T-cell (primary cell): ENCODE results near the gene KCNJ10. TPM values are rescaled to one million over a fixed set of nuclear protein-coding genes. Genes with fewer than 3 reads are reported as not detected.

Source experiments
- ATAC-seq, 4 experiments: fragments of 200-7000 bp in 3 of 4; fragments of 150-1000 bp in 1 of 4; cut with Tn5 transposase; replicated peaks in 1 of 4; 1 replicate in 3 of 4; 2 replicates in 1 of 4; pipeline ENCODE4 v1.10.0; 2021; ENCODE audit warnings: moderate library complexity in 3 of 4, mild to moderate bottlenecking in 2 of 4, moderate number of reproducible peaks in 1 of 4
- CTCF ChIA-PET, 2 donors: fragments of 300-600 bp; sonication (Branson Sonifier 250); formaldehyde crosslinking; loops; one replicate each; lab custom pipeline; 2022; ENCODE audit warnings: antibody characterized with exemption in 2 of 2; lab: Charles Lee
- POLR2A ChIA-PET, 2 donors: fragments of 300-600 bp; sonication (Branson Sonifier 250); formaldehyde crosslinking; loops; one replicate each; lab custom pipeline; 2022; ENCODE audit warnings: antibody characterized with exemption in 2 of 2; lab: Charles Lee
- DNase-seq, 35 experiments: peaks; one replicate each; pipeline versions ENCODE4 v3.0.0 to v3.0.0-alpha.2; 2013 to 2023
- H3K27ac ChIP-seq: one replicate; pipeline ENCODE4 v1.5.1; 2013; ENCODE audit warnings: low read length
- H3K27me3 ChIP-seq, 2 experiments: replicated peaks in 1 of 2; 1 replicate in 1 of 2; 2 replicates in 1 of 2; pipeline versions ENCODE4 v1.6.1 to v1.7.0; 2013; ENCODE audit warnings: low read length in 1 of 2, mixed read lengths in 1 of 2; ENCODE audit not compliant: control insufficient read depth in 2 of 2, insufficient read depth in 2 of 2; ENCODE audit errors: extremely low read depth in 1 of 2
- H3K36me3 ChIP-seq, 2 donors: 1 replicate in 1 of 2; 2 replicates in 1 of 2; pipeline versions ENCODE4 v1.6.1 to v1.7.0; 2013; ENCODE audit warnings: low read length in 1 of 2; ENCODE audit not compliant: control insufficient read depth in 2 of 2, insufficient read depth in 1 of 2; ENCODE audit errors: extremely low read depth in 1 of 2
- H3K4me1 ChIP-seq, 2 experiments: 1 replicate in 1 of 2; 2 replicates in 1 of 2; pipeline versions ENCODE4 v1.6.1 to v1.7.0; 2013; ENCODE audit warnings: low read length in 2 of 2, mixed read lengths in 1 of 2; ENCODE audit not compliant: insufficient read depth in 2 of 2, control insufficient read depth in 1 of 2; ENCODE audit errors: extremely low read depth in 1 of 2
- H3K4me3 ChIP-seq, 2 donors: 1 replicate in 1 of 2; 2 replicates in 1 of 2; pipeline versions ENCODE4 v1.5.1 to v1.7.0; 2013; ENCODE audit warnings: mild to moderate bottlenecking in 2 of 2, low read length in 1 of 2, moderate library complexity in 1 of 2; ENCODE audit not compliant: control insufficient read depth in 1 of 2; ENCODE audit errors: extremely low read depth in 1 of 2
- H3K9me3 ChIP-seq: 2 replicates; pipeline ENCODE4 v1.7.0; 2013
- H3K27ac Mint-ChIP-seq, 2 donors: one replicate each; pipeline ENCODE4 v1.8.0; 2020 to 2021; ENCODE audit warnings: mild to moderate bottlenecking in 2 of 2, mixed read lengths in 2 of 2
- H3K27me3 Mint-ChIP-seq, 2 donors: one replicate each; pipeline ENCODE4 v1.8.0; 2021 to 2022; ENCODE audit warnings: mixed read lengths in 2 of 2
- H3K36me3 Mint-ChIP-seq: one replicate; pipeline ENCODE4 v1.8.0; 2021; ENCODE audit warnings: mixed read lengths
- H3K4me1 Mint-ChIP-seq, 3 donors: one replicate each; pipeline ENCODE4 v1.8.0; 2020 to 2022; ENCODE audit warnings: mixed read lengths in 3 of 3, mild to moderate bottlenecking in 1 of 3
- H3K4me3 Mint-ChIP-seq, 3 donors: one replicate each; pipeline ENCODE4 v1.8.0; 2020 to 2022; ENCODE audit warnings: mild to moderate bottlenecking in 3 of 3, mixed read lengths in 3 of 3, moderate library complexity in 3 of 3
- H3K9me3 Mint-ChIP-seq, 3 donors: one replicate each; pipeline ENCODE4 v1.8.0; 2020 to 2022; ENCODE audit warnings: mixed read lengths in 3 of 3
- whole genome bisulfite sequencing: methylation state at CpG from one replicate; pipeline ENCODE4 v1.1.5; 2013; ENCODE audit warnings: missing lambda C conversion rate; ENCODE audit not compliant: insufficient coverage; 5-methylcytosine and 5-hydroxymethylcytosine counted together
- total RNA-seq, 35 experiments: library from RNA in 6 of 35; stranded (reverse) in 6 of 35; fragments of 120-200 nt in 1 of 35; gene quantifications; one replicate each; pipeline versions ENCODE4 v1.2.1 to v1.2.4 and lab custom pipeline; 2013 to 2026

The KCNJ10 gene
- total RNA-seq, 5 donors from 2014 or later (not counting 1 experiment from before 2014, with no cell fraction given) = 0.22 TPM; not detected in 4

DNA sequence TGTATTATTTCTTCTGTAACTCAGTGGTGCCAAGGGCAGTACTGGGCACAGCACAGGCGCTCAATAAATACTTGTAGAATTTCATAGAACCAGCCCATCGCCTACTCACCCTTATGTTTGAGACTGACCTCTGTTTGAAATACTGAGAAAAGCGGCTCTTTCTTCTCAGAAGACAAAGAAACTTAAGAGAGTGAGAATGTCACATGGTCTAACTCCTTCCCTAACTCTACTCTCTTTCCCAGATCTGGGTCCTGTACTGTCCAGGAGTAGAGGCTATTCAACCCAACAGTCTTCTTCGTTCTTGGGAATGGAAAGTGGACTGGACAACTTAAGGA lies 24.3 kb upstream of the KCNJ10 start:
- DNase-seq (no peak), ATAC-seq (no peak)
- Mint-ChIP-seq H3K27me3 (no peaks in the 10 kb centered on the region), H3K4me1 (peaks cover 43 to 48% (median 44%) of the 10 kb centered on the region in 3 donors), H3K9me3 (no peaks in the 10 kb centered on the region), H3K36me3 (peaks cover 17% of the 10 kb centered on the region), H3K27ac (no peak overlapping the region), H3K4me3 (no peak overlapping the region)
- H3K27ac ChIP-seq = no peak overlapping the region
- POLR2A ChIA-PET = no interaction called here
- no peaks in the 10 kb centered on the region for H3K9me3 ChIP-seq
- WGBS = no CpG with 5 or more reads among the region's 4 CpGs
- no peak overlapping the region for H3K4me3 ChIP-seq
- peaks cover 13 to 63% of the 10 kb centered on the region in 2 donors for H3K36me3 ChIP-seq
- H3K27me3 ChIP-seq = no peaks in the 10 kb centered on the region
- CTCF ChIA-PET = no interaction called here
- peaks cover 12 to 49% of the 10 kb centered on the region in 2 experiments for H3K4me1 ChIP-seq

DNA sequence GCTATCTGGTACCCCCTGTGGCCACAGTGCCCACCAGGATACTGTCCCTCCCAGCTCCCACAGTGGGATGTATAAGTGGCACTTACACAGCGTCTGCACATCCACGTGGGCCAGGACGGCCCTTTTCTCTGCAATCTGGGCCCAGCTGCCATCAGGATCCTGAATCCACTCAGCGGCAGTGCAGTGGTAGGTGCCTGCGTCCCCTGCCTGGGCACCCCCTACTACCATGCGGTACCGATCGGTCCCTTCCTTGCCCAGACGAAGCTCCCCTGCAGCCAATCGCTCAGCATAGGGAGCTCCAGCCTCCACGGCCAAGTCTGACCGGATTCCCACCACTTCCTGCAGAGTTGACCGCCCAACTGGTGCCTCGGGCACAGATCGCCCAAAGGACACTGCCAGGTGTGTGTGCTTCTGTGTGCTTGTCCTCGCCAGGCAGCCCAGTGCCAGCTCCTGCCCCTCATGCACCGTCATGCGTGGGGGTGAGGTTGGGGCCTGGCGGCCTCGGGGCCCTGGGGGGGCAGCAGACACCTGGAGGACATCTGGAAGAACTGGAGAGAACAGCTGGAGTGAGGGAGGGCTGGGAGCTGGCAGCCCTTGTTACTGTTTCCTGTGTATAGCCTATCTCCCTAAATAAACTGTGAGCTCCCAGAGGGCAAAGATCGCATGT lies 23.8 kb upstream of the KCNJ10 start:
- no peak overlapping the region for H3K4me3 ChIP-seq
- peaks cover 12 to 45% of the 10 kb centered on the region in 2 experiments for H3K4me1 ChIP-seq
- DNase-seq = no peak
- H3K36me3 Mint-ChIP-seq = peaks cover 22% of the 10 kb centered on the region
- POLR2A ChIA-PET = no interaction called here
- no peaks in the 10 kb centered on the region for H3K9me3 Mint-ChIP-seq
- H3K4me1 Mint-ChIP-seq = peaks cover 40 to 46% (median 46%) of the 10 kb centered on the region in 3 donors
- CTCF ChIA-PET = no interaction called here
- H3K4me3 Mint-ChIP-seq = no peak overlapping the region
- H3K27ac ChIP-seq = no peak overlapping the region
- WGBS = 95% methylated on average over 21 of the region's 21 CpGs
- H3K9me3 ChIP-seq = no peaks in the 10 kb centered on the region
- no peaks in the 10 kb centered on the region for H3K27me3 Mint-ChIP-seq
- H3K27ac Mint-ChIP-seq = no peak overlapping the region
- ATAC-seq = no peak
- H3K36me3 ChIP-seq = peaks cover 13 to 67% of the 10 kb centered on the region in 2 donors
- H3K27me3 ChIP-seq = no peaks in the 10 kb centered on the region

DNA sequence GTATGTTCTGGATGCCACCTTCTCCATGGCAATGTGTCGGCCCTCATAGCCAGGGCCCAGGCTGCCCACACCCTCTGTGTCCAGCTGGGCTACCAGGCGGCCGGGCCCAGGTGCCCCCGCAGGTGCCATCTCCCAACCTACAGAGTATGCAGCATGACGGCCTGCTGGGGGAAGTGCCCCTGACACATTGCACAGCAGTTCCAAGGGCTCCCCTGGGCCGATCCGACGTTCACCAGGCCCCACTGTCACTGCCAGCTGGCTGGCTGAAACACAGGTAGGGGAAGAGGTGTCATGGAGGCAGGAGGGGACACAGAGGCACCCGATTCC lies 23.1 kb upstream of the KCNJ10 start:
- H3K4me3 Mint-ChIP-seq = no peak overlapping the region
- peaks cover 12 to 43% of the 10 kb centered on the region in 2 experiments for H3K4me1 ChIP-seq
- peaks cover 13 to 74% of the 10 kb centered on the region in 2 donors for H3K36me3 ChIP-seq
- DNase-seq (no peak), ATAC-seq (no peak)
- WGBS = 83% methylated on average over 6 of the region's 9 CpGs
- POLR2A ChIA-PET = no interaction called here
- H3K27ac ChIP-seq = no peak overlapping the region
- peaks cover 29% of the 10 kb centered on the region for H3K36me3 Mint-ChIP-seq
- no peaks in the 10 kb centered on the region for H3K27me3 ChIP-seq
- H3K4me3 ChIP-seq = no peak overlapping the region
- peaks cover 40 to 47% (median 46%) of the 10 kb centered on the region in 3 donors for H3K4me1 Mint-ChIP-seq
- H3K27me3 Mint-ChIP-seq = no peaks in the 10 kb centered on the region
- H3K9me3 Mint-ChIP-seq = no peaks in the 10 kb centered on the region
- peak overlapping the region in 1 of 2 donors; percentile 28 for H3K27ac Mint-ChIP-seq
- CTCF ChIA-PET = no interaction called here
- H3K9me3 ChIP-seq = no peaks in the 10 kb centered on the region

DNA sequence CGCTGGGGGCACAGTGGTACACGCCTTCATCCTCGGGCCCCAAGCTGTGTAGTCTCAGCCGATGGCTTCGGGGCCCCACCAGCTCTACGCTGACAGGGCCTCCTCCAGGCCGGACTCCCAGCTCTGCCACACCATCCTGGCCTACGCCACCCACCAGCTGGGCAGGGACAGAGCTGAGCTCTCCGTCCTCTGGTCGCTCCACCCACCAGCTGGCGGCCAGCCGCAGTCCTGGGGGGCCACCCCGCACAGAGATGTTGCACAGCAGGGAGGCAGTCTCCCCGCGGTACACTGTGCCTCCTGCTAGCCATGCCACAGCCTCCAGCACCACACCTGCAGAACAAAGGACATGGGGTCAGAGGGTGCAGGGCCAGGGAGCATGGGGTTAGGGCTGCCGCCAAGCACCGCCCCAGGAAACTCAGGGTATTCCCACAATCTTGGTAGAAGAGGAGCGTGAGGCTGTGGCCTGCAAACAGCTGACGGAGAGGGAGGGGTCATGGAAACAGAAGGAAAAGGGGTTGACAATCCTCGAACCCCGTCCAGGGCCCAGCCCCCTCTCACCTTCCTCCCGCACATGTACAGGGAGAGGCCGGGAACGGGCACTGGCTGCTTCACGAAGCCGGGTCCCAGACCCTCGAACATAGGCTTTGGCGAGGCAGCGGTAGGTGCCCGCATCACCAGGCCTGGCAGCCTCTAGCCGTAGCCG lies 22.6 kb upstream of the KCNJ10 start:
- POLR2A ChIA-PET = no interaction called here
- CTCF ChIA-PET = no interaction called here
- whole genome bisulfite sequencing = 97% methylated on average over 24 of the region's 32 CpGs
- Mint-ChIP-seq H3K9me3 (no peaks in the 10 kb centered on the region), H3K4me3 (no peak overlapping the region), H3K36me3 (peaks cover 32% of the 10 kb centered on the region), H3K4me1 (peaks cover 37 to 43% (median 42%) of the 10 kb centered on the region in 3 donors), H3K27me3 (no peaks in the 10 kb centered on the region), H3K27ac (no peak overlapping the region)
- ATAC-seq (no peak), DNase-seq (no peak)
- no peak overlapping the region for H3K4me3 ChIP-seq
- peaks cover 8 to 38% of the 10 kb centered on the region in 2 experiments for H3K4me1 ChIP-seq
- H3K9me3 ChIP-seq = no peaks in the 10 kb centered on the region
- H3K27me3 ChIP-seq = no peaks in the 10 kb centered on the region
- H3K36me3 ChIP-seq = peaks cover 13 to 77% of the 10 kb centered on the region in 2 donors
- no peak overlapping the region for H3K27ac ChIP-seq

DNA sequence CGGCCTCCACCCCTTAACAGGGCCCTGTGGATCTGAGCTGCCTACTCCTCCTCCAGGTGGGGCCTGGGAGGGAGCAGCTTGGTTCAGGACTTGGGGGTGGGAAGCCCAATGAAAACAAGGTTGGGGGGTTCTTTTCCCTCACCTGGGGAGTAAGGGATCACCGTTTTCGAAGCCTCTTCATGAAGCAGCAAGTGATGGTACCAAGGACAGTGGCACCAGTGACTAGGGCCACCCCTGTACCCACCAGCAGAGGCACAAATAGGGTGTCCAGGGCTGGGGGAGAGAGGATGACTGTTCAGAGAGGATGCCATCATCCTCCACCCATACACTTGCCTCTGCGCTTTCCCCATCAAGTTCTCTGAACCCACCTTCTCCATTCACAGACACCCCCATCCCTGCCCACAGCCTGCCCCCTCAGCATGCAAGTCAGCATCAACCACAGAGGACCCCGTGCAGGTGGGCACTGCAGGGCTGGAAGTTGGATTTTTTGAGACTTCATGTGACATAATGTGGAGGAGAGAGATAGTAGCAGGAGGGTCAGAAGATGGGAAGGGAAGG lies 21.8 kb upstream of the KCNJ10 start:
- H3K36me3 Mint-ChIP-seq = peaks cover 32% of the 10 kb centered on the region

DNA sequence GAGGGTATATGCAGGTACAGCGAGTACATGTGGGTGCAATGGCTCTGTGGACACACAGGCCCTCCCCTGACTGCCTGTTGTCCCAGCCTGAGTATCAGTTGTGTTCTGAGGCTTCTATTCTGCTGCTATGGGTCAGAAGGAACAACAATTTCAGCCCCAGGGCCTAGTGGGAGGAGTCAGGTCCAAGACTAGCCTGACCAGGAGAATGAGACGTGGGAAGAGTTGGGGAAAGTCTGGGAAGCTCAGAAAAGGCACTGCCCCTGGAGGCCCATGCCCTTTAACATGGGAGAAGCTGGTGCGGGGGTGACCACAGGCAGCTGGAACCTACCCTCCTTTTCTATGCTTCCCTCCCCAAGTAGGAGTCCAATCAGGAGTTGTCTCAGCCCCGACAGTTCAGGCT lies 20.8 kb upstream of the KCNJ10 start:
- Mint-ChIP-seq H3K36me3 (peaks cover 35% of the 10 kb centered on the region), H3K27me3 (no peaks in the 10 kb centered on the region), H3K27ac (no peak overlapping the region), H3K9me3 (no peaks in the 10 kb centered on the region), H3K4me3 (no peak overlapping the region), H3K4me1 (peaks cover 23 to 28% (median 26%) of the 10 kb centered on the region in 3 donors)
- no peak for ATAC-seq
- Histone ChIP-seq H3K4me3 (no peak overlapping the region), H3K4me1 (peaks cover 0 to 20% of the 10 kb centered on the region in 2 experiments), H3K27ac (no peak overlapping the region), H3K27me3 (no peaks in the 10 kb centered on the region), H3K9me3 (no peaks in the 10 kb centered on the region), H3K36me3 (peaks cover 13 to 82% of the 10 kb centered on the region in 2 donors)
- WGBS = no CpG with 5 or more reads among the region's 4 CpGs
- POLR2A ChIA-PET = no interaction called here
- CTCF ChIA-PET = interaction anchor here in 1 of 2 donors (0.6 kb wide), 1 partner anchor 906 kb away, joined by 4 read pairs; no protein-coding TSS in a partner anchor
- DNase-seq = no peak

More for the DNA sequence above, 21.8 kb upstream of the KCNJ10 start:
- H3K4me3 ChIP-seq = no peak overlapping the region
- no peak overlapping the region for H3K4me3 Mint-ChIP-seq
- no peaks in the 10 kb centered on the region for H3K9me3 Mint-ChIP-seq
- POLR2A ChIA-PET = no interaction called here
- H3K4me1 Mint-ChIP-seq = peaks cover 29 to 35% (median 35%) of the 10 kb centered on the region in 3 donors
- 100% methylated on average over 1 of the region's 5 CpGs for WGBS
- no peak for ATAC-seq
- CTCF ChIA-PET = interaction anchor here in 1 of 2 donors (0.5 kb wide), 1 partner anchor 19 kb away, joined by 4 read pairs; no protein-coding TSS in a partner anchor
- H3K27ac ChIP-seq = no peak overlapping the region
- H3K36me3 ChIP-seq = peaks cover 13 to 82% of the 10 kb centered on the region in 2 donors
- no peaks in the 10 kb centered on the region for H3K9me3 ChIP-seq
- H3K27ac Mint-ChIP-seq = no peak overlapping the region
- no peaks in the 10 kb centered on the region for H3K27me3 Mint-ChIP-seq
- DNase-seq = no peak
- H3K4me1 ChIP-seq = peaks cover 3 to 30% of the 10 kb centered on the region in 2 experiments
- no peaks in the 10 kb centered on the region for H3K27me3 ChIP-seq
